Neutrophil (primary cell): Measurements from ENCODE around the gene OSBPL1A.

Experiments used
- H3K27ac ChIP-seq: fragments of 200-600 bp; sonication (generic); 2 replicates; pipeline ENCODE4 v1.5.1; 2016; ENCODE audit warnings: mild to moderate bottlenecking, moderate library complexity
- H3K27me3 ChIP-seq: fragments of 200-600 bp; sonication (generic); 2 replicates; pipeline ENCODE4 v1.6.0; 2016; ENCODE audit warnings: mild to moderate bottlenecking
- H3K36me3 ChIP-seq: fragments of 200-600 bp; sonication (generic); 2 replicates; pipeline ENCODE4 v1.5.1; 2017
- H3K4me1 ChIP-seq, 2 experiments: fragments of 200-600 bp in 1 of 2; sonication (generic) in 1 of 2; 1 replicate in 1 of 2; 2 replicates in 1 of 2; pipeline versions ENCODE4 v1.5.1 to v1.6.1; 2013 to 2016; ENCODE audit warnings: low read depth in 1 of 2, low read length in 1 of 2, mild to moderate bottlenecking in 1 of 2, moderate library complexity in 1 of 2; ENCODE audit not compliant: control insufficient read depth in 1 of 2, insufficient read depth in 1 of 2
- H3K4me3 ChIP-seq, 2 experiments: fragments of 200-600 bp in 1 of 2; sonication (generic) in 1 of 2; 1 replicate in 1 of 2; 2 replicates in 1 of 2; pipeline ENCODE4 v1.5.1; 2013 to 2016; ENCODE audit warnings: low read depth in 1 of 2, low read length in 1 of 2, mild to moderate bottlenecking in 1 of 2, moderate library complexity in 1 of 2
- H3K9me3 ChIP-seq: fragments of 200-600 bp; sonication (generic); 2 replicates; pipeline ENCODE4 v1.5.1; 2016
- TF ChIP-seq, protein P1 (sequence below): fragments of 200-600 bp; sonication (generic); IDR thresholded peaks from 2 replicates; pipeline ENCODE4 v1.5.1; 2016; ENCODE audit warnings: antibody characterized with exemption

The OSBPL1A gene

DNA sequence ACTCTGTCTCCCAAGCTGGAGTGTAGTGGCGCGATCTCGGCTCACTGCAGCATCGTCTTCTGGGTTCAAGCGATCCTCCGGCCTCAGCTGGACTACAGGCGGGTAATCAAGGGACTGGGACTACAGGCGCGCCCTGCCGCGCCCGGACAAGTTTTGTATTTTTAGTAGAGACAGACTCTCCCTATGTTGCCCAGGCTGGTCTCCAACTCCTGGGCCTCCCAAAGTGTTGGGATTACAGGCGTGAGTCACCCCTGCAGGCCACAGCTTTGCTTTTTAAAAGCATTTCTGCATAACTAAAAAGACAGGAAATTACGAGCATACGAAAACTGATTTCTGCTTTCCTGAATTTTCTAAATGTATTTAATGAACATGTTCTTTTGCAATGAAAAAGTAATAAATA, 916 bp upstream of the OSBPL1A start:
- Histone ChIP-seq H3K27ac (no peak overlapping the region), H3K27me3 (no peaks in the 10 kb centered on the region), H3K9me3 (no peaks in the 10 kb centered on the region), H3K4me3 (no peak overlapping the region), H3K4me1 (peaks cover 17 to 21% of the 10 kb centered on the region in 2 experiments), H3K36me3 (no peaks in the 10 kb centered on the region)
- TF ChIP-seq, protein P1, sequence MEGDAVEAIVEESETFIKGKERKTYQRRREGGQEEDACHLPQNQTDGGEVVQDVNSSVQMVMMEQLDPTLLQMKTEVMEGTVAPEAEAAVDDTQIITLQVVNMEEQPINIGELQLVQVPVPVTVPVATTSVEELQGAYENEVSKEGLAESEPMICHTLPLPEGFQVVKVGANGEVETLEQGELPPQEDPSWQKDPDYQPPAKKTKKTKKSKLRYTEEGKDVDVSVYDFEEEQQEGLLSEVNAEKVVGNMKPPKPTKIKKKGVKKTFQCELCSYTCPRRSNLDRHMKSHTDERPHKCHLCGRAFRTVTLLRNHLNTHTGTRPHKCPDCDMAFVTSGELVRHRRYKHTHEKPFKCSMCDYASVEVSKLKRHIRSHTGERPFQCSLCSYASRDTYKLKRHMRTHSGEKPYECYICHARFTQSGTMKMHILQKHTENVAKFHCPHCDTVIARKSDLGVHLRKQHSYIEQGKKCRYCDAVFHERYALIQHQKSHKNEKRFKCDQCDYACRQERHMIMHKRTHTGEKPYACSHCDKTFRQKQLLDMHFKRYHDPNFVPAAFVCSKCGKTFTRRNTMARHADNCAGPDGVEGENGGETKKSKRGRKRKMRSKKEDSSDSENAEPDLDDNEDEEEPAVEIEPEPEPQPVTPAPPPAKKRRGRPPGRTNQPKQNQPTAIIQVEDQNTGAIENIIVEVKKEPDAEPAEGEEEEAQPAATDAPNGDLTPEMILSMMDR = no peak

DNA sequence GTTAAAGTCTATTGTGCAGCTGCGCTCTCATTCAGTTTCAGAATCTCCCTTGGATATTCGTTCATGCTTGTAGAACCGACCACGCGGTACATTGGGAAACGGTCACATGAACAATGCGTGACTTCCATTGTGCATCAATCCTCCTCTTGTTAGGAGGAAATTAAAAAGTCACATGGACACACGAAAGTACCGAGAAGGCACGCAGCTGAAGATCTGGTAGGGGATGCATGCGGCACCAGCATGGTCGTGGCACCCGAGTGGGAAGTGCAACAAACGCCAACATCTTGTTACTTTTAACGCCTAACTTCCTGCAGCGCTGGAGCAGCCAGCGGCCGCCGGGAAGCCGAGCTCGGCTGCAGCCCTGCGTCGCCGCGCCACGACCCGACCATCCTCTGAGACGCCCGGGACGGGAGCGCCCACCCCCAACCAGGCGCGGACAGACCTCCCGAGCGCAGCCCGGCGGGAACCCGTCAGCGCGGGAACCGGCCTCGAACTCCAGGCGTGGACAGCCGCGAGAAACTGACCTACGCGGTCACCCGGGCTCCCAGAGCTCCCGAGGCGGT, 412 bp downstream of the OSBPL1A start:
- TF ChIP-seq, protein P1 = no peak
- H3K36me3 ChIP-seq = no peaks in the 10 kb centered on the region
- peak overlapping the region; percentile 68 for H3K27ac ChIP-seq
- H3K4me1 ChIP-seq = peaks cover 17 to 21% of the 10 kb centered on the region in 2 experiments
- no peaks in the 10 kb centered on the region for H3K9me3 ChIP-seq
- H3K4me3 ChIP-seq = peak overlapping the region; percentile 80 to 89
- H3K27me3 ChIP-seq = no peaks in the 10 kb centered on the region

GRCh38 chr18:24396082-24396633, 1.5 kb downstream of the OSBPL1A start:
- H3K27ac ChIP-seq = no peak overlapping the region
- peaks cover 18 to 22% of the 10 kb centered on the region in 2 experiments for H3K4me1 ChIP-seq
- TF ChIP-seq, protein P1 = no peak
- H3K27me3 ChIP-seq = no peaks in the 10 kb centered on the region
- no peaks in the 10 kb centered on the region for H3K36me3 ChIP-seq
- H3K4me3 ChIP-seq = no peak overlapping the region
- H3K9me3 ChIP-seq = no peaks in the 10 kb centered on the region

DNA sequence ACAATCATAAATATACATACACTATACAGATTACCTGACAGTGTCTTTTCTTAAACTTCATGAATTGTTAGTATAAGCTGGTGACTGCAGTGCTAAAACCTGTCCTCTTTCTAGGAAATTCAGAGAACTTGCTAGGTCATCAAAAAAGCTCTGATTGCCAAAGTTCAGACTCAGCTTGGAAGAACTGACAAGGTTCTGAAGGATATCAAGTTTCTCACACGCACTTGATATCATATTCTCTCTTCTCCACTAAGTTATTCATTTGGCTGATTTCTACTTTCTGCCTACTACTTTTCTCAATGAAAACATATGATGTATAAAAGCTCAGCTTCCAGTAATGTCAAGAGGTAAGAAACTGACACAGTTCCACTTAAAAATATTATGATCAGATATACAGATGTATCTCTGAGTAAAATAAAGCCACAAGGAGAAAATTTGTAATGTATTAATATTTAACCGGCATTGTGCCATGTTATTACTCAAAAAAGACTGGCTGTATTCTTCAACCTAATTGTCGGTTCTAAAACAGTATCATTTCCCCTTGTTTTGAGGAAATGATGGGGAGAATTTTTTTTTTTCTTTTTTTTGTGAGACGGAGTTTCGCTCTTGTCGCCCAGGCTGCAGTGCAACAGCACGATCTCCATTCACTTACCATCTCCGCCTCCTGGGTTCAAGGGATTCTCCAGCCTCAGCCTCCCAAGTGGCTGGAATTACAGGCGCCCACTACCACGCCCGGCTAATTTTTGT, 2.4 kb downstream of the OSBPL1A start:
- Histone ChIP-seq H3K27ac (no peak overlapping the region), H3K4me3 (no peak overlapping the region), H3K27me3 (no peaks in the 10 kb centered on the region), H3K9me3 (no peaks in the 10 kb centered on the region), H3K4me1 (peaks cover 24 to 28% of the 10 kb centered on the region in 2 experiments), H3K36me3 (no peaks in the 10 kb centered on the region)
- TF ChIP-seq, protein P1 = no peak

GRCh38 chr18:24388957-24389356, 8.7 kb downstream of the OSBPL1A start:
- H3K9me3 ChIP-seq = no peaks in the 10 kb centered on the region
- H3K4me1 ChIP-seq = peaks cover 29 to 30% of the 10 kb centered on the region in 2 experiments
- H3K27me3 ChIP-seq = no peaks in the 10 kb centered on the region
- H3K27ac ChIP-seq = no peak overlapping the region
- no peaks in the 10 kb centered on the region for H3K36me3 ChIP-seq
- TF ChIP-seq, protein P1 = no peak
- H3K4me3 ChIP-seq = no peak overlapping the region
